GM23338 (cell line): ENCODE measurements around the gene ACTA2. TPM values are rescaled to one million over a fixed set of nuclear protein-coding genes. Genes with fewer than 3 reads are reported as not detected.

Source experiments
- ATAC-seq: fragments of 200-7000 bp; cut with Tn5 transposase; 3 replicates; pipeline ENCODE4 v1.9.1; 2020
- DNase-seq: peaks from one replicate; pipeline ENCODE4 v3.0.0-alpha.2; 2015; ENCODE audit warnings: low spot score
- H2AFZ ChIP-seq: fragments of 200-600 bp; sonication (generic); 2 replicates; pipeline ENCODE4 v1.8.0; 2016; ENCODE audit warnings: antibody characterized with exemption, mild to moderate bottlenecking, moderate library complexity
- H3F3A ChIP-seq: fragments of 200-600 bp; sonication (generic); replicated peaks from 2 replicates; pipeline ENCODE4 v1.8.0; 2017; ENCODE audit warnings: antibody characterized with exemption, mixed run types, low read depth
- H3K27ac ChIP-seq: fragments of 200-600 bp; sonication (generic); 2 replicates; pipeline ENCODE4 v1.6.1; 2016; ENCODE audit warnings: low read depth
- H3K27me3 ChIP-seq: fragments of 200-600 bp; sonication (generic); 2 replicates; pipeline ENCODE4 v1.8.0; 2016; ENCODE audit warnings: mild to moderate bottlenecking, mixed run types, moderate library complexity; ENCODE audit not compliant: insufficient read depth
- H3K36me3 ChIP-seq: fragments of 200-600 bp; sonication (generic); 2 replicates; pipeline ENCODE4 v1.8.0; 2016; ENCODE audit warnings: mild to moderate bottlenecking; ENCODE audit not compliant: insufficient read depth
- H3K4me1 ChIP-seq: fragments of 200-600 bp; sonication (generic); 2 replicates; pipeline ENCODE4 v1.8.0; 2016; ENCODE audit warnings: mild to moderate bottlenecking, moderate library complexity; ENCODE audit not compliant: insufficient read depth
- H3K4me2 ChIP-seq: fragments of 200-600 bp; sonication (generic); 2 replicates; pipeline ENCODE4 v1.7.1; 2017; ENCODE audit warnings: mixed run types
- H3K4me3 ChIP-seq: fragments of 200-600 bp; sonication (generic); 2 replicates; pipeline ENCODE4 v1.6.1; 2016; ENCODE audit warnings: mixed run types
- H3K79me2 ChIP-seq: fragments of 200-600 bp; sonication (generic); replicated peaks from 2 replicates; pipeline ENCODE4 v1.8.0; 2017; ENCODE audit warnings: mild to moderate bottlenecking; ENCODE audit not compliant: insufficient read depth
- H3K9me2 ChIP-seq: fragments of 200-600 bp; sonication (generic); 2 replicates; pipeline ENCODE4 v1.8.0; 2017; ENCODE audit not compliant: insufficient read depth
- H4K20me1 ChIP-seq: fragments of 200-600 bp; sonication (generic); replicated peaks from 2 replicates; pipeline ENCODE4 v1.8.0; 2017; ENCODE audit warnings: mild to moderate bottlenecking; ENCODE audit not compliant: insufficient read depth
- H3K27ac Mint-ChIP-seq: 2 replicates; pipeline ENCODE4 v1.8.0; 2020; ENCODE audit warnings: inconsistent platforms, mild to moderate bottlenecking, moderate library complexity, mixed read lengths
- H3K27me3 Mint-ChIP-seq: 3 replicates; pipeline ENCODE4 v1.8.0; 2022; ENCODE audit warnings: low read depth, mild to moderate bottlenecking, moderate library complexity, mixed read lengths, inconsistent platforms; ENCODE audit not compliant: insufficient read depth, poor library complexity
- H3K36me3 Mint-ChIP-seq: 3 replicates; pipeline ENCODE4 v1.8.0; 2021; ENCODE audit warnings: low read depth, mild to moderate bottlenecking, inconsistent platforms, moderate library complexity, mixed read lengths
- H3K4me1 Mint-ChIP-seq: 3 replicates; pipeline ENCODE4 v1.8.0; 2020; ENCODE audit warnings: mild to moderate bottlenecking, inconsistent platforms, mixed read lengths
- H3K4me3 Mint-ChIP-seq: 3 replicates; pipeline ENCODE4 v1.8.0; 2021; ENCODE audit warnings: moderate library complexity, mild to moderate bottlenecking, inconsistent platforms, mixed read lengths
- H3K9me3 Mint-ChIP-seq: 3 replicates; pipeline ENCODE4 v1.8.0; 2020; ENCODE audit warnings: moderate library complexity, mild to moderate bottlenecking, inconsistent platforms, mixed read lengths
- CREB1 ChIP-seq: fragments of 250-450 bp; sonication (Bioruptor Pico); IDR thresholded peaks from 2 replicates; pipeline ENCODE4 v1.5.0; 2020; ENCODE audit warnings: low read depth, mild to moderate bottlenecking, moderate library complexity
- EZH2 ChIP-seq: fragments of 200-600 bp; sonication (generic); IDR thresholded peaks from one replicate; pipeline ENCODE4 v1.8.0; 2017; ENCODE audit warnings: antibody characterized with exemption, mild to moderate bottlenecking, low read depth; ENCODE audit not compliant: unreplicated experiment
- EZH2phosphoT487 ChIP-seq: fragments of 200-600 bp; sonication (generic); IDR thresholded peaks from one replicate; pipeline ENCODE4 v1.8.1; 2018; ENCODE audit warnings: antibody characterized with exemption; ENCODE audit not compliant: unreplicated experiment
- JUNB ChIP-seq: IDR thresholded peaks from one replicate; pipeline ENCODE4 v1.6.1; 2016; ENCODE audit warnings: antibody characterized with exemption; ENCODE audit not compliant: unreplicated experiment
- NANOG ChIP-seq: IDR thresholded peaks from 2 replicates; pipeline ENCODE4 v1.6.1; 2016; ENCODE audit warnings: antibody characterized with exemption, borderline replicate concordance
- POLR2AphosphoS5 ChIP-seq: IDR thresholded peaks from 2 replicates; pipeline ENCODE4 v1.6.1; 2016; ENCODE audit warnings: antibody characterized with exemption, low read depth
- STAT1 ChIP-seq: IDR thresholded peaks from one replicate; pipeline ENCODE4 v1.6.1; 2016; ENCODE audit warnings: antibody characterized with exemption; ENCODE audit not compliant: unreplicated experiment
- ZNF114 ChIP-seq: fragments of 250-450 bp; sonication (Bioruptor Pico); IDR thresholded peaks from 2 replicates; pipeline ENCODE4 v1.5.0; 2020; ENCODE audit warnings: mild to moderate bottlenecking, moderate library complexity
- ZNF331 ChIP-seq: fragments of 250-450 bp; sonication (Bioruptor Pico); IDR thresholded peaks from 2 replicates; pipeline ENCODE4 v1.5.0; 2020; ENCODE audit warnings: low read depth, mild to moderate bottlenecking, moderate library complexity
- polyA plus RNA-seq: library from polyadenylated mRNA; unstranded; fragments of >200 nt; fragmentation: Nextera tagmentation; extraction: Ambion mirVana; gene quantifications from 2 replicates; pipeline ENCODE4 v1.2.1, GENCODE V29; 2016
- total RNA-seq: library from RNA; depleted of rRNA; stranded (reverse); fragments of >200 nt; shearing (Covaris generic); gene quantifications from 2 replicates; pipeline ENCODE4 v1.2.3, GENCODE V29; 2014
- TF ChIP-seq, protein P1 (sequence below): IDR thresholded peaks from 2 replicates; pipeline ENCODE4 v1.6.1; 2016; ENCODE audit warnings: antibody characterized with exemption
- TF ChIP-seq, protein P2 (sequence below): fragments of 250-450 bp; sonication (Bioruptor Pico); IDR thresholded peaks from 2 replicates; pipeline ENCODE4 v1.5.0; 2020; ENCODE audit warnings: mild to moderate bottlenecking, moderate library complexity
- TF ChIP-seq, protein P3 (sequence below): IDR thresholded peaks from one replicate; pipeline ENCODE4 v1.6.1; 2018; ENCODE audit warnings: antibody characterized with exemption; ENCODE audit not compliant: unreplicated experiment
- TF ChIP-seq, protein P4 (sequence below), 2 experiments: fragments of 200-600 bp in 1 of 2; sonication (generic) in 1 of 2; conservative IDR thresholded peaks; 2 replicates each; pipeline versions ENCODE4 v1.5.1 to v1.6.1; 2016 to 2017; ENCODE audit warnings: antibody characterized with exemption in 2 of 2, low read depth in 2 of 2, mild to moderate bottlenecking in 2 of 2, moderate library complexity in 1 of 2

Gene ACTA2
- total and polyA plus RNA-seq, 2 experiments from 2014 or later: 3.4 to 9.4 TPM

DNA sequence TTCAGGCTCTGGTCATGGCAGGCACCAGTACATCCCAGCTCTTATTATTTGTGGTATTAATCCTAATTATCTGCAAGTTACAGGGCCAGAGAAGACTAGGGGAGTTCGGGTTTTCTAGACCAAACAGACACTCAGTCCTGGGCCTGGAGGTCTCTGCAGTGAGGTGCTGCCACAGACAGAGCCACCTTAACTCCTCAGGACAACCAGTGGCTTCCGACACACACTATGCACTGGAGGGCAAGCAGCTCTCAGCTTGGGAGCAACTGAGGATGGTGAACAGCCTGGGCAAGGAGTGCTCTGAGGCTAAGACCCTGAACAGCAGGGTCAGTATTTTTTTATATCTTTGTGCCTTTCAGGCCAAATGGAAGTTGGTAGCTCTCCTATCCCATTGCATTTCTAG is 19.0 kb downstream of the ACTA2 start:
- H3K36me3 Mint-ChIP-seq: no peaks in the 10 kb centered on the region
- no peaks in the 10 kb centered on the region for H3K9me3 Mint-ChIP-seq
- peaks cover 4% of the 10 kb centered on the region for H3K27me3 Mint-ChIP-seq
- H3K27me3 ChIP-seq: no peaks in the 10 kb centered on the region
- H4K20me1 ChIP-seq: no peaks in the 10 kb centered on the region
- TF ChIP-seq ZNF331 (CRISPR knock-in tag): no peak
- TF ChIP-seq STAT1: no peak
- no peak for TF ChIP-seq JUNB
- TF ChIP-seq, protein P1, sequence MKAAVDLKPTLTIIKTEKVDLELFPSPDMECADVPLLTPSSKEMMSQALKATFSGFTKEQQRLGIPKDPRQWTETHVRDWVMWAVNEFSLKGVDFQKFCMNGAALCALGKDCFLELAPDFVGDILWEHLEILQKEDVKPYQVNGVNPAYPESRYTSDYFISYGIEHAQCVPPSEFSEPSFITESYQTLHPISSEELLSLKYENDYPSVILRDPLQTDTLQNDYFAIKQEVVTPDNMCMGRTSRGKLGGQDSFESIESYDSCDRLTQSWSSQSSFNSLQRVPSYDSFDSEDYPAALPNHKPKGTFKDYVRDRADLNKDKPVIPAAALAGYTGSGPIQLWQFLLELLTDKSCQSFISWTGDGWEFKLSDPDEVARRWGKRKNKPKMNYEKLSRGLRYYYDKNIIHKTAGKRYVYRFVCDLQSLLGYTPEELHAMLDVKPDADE: no peak
- TF ChIP-seq ZNF114 (CRISPR knock-in tag): no peak
- TF ChIP-seq, protein P2, sequence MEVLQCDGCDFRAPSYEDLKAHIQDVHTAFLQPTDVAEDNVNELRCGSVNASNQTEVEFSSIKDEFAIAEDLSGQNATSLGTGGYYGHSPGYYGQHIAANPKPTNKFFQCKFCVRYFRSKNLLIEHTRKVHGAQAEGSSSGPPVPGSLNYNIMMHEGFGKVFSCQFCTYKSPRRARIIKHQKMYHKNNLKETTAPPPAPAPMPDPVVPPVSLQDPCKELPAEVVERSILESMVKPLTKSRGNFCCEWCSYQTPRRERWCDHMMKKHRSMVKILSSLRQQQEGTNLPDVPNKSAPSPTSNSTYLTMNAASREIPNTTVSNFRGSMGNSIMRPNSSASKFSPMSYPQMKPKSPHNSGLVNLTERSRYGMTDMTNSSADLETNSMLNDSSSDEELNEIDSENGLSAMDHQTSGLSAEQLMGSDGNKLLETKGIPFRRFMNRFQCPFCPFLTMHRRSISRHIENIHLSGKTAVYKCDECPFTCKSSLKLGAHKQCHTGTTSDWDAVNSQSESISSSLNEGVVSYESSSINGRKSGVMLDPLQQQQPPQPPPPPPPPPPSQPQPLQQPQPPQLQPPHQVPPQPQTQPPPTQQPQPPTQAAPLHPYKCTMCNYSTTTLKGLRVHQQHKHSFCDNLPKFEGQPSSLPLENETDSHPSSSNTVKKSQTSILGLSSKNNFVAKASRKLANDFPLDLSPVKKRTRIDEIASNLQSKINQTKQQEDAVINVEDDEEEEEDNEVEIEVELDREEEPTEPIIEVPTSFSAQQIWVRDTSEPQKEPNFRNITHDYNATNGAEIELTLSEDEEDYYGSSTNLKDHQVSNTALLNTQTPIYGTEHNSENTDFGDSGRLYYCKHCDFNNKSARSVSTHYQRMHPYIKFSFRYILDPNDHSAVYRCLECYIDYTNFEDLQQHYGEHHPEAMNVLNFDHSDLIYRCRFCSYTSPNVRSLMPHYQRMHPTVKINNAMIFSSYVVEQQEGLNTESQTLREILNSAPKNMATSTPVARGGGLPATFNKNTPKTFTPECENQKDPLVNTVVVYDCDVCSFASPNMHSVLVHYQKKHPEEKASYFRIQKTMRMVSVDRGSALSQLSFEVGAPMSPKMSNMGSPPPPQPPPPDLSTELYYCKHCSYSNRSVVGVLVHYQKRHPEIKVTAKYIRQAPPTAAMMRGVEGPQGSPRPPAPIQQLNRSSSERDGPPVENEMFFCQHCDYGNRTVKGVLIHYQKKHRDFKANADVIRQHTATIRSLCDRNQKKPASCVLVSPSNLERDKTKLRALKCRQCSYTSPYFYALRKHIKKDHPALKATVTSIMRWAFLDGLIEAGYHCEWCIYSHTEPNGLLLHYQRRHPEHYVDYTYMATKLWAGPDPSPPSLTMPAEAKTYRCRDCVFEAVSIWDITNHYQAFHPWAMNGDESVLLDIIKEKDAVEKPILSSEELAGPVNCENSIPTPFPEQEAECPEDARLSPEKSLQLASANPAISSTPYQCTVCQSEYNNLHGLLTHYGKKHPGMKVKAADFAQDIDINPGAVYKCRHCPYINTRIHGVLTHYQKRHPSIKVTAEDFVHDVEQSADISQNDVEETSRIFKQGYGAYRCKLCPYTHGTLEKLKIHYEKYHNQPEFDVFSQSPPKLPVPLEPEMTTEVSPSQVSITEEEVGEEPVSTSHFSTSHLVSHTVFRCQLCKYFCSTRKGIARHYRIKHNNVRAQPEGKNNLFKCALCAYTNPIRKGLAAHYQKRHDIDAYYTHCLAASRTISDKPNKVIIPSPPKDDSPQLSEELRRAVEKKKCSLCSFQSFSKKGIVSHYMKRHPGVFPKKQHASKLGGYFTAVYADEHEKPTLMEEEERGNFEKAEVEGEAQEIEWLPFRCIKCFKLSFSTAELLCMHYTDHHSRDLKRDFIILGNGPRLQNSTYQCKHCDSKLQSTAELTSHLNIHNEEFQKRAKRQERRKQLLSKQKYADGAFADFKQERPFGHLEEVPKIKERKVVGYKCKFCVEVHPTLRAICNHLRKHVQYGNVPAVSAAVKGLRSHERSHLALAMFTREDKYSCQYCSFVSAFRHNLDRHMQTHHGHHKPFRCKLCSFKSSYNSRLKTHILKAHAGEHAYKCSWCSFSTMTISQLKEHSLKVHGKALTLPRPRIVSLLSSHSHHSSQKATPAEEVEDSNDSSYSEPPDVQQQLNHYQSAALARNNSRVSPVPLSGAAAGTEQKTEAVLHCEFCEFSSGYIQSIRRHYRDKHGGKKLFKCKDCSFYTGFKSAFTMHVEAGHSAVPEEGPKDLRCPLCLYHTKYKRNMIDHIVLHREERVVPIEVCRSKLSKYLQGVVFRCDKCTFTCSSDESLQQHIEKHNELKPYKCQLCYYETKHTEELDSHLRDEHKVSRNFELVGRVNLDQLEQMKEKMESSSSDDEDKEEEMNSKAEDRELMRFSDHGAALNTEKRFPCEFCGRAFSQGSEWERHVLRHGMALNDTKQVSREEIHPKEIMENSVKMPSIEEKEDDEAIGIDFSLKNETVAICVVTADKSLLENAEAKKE (CRISPR knock-in tag): no peak
- no peak for TF ChIP-seq EZH2phosphoT487
- TF ChIP-seq, protein P3, sequence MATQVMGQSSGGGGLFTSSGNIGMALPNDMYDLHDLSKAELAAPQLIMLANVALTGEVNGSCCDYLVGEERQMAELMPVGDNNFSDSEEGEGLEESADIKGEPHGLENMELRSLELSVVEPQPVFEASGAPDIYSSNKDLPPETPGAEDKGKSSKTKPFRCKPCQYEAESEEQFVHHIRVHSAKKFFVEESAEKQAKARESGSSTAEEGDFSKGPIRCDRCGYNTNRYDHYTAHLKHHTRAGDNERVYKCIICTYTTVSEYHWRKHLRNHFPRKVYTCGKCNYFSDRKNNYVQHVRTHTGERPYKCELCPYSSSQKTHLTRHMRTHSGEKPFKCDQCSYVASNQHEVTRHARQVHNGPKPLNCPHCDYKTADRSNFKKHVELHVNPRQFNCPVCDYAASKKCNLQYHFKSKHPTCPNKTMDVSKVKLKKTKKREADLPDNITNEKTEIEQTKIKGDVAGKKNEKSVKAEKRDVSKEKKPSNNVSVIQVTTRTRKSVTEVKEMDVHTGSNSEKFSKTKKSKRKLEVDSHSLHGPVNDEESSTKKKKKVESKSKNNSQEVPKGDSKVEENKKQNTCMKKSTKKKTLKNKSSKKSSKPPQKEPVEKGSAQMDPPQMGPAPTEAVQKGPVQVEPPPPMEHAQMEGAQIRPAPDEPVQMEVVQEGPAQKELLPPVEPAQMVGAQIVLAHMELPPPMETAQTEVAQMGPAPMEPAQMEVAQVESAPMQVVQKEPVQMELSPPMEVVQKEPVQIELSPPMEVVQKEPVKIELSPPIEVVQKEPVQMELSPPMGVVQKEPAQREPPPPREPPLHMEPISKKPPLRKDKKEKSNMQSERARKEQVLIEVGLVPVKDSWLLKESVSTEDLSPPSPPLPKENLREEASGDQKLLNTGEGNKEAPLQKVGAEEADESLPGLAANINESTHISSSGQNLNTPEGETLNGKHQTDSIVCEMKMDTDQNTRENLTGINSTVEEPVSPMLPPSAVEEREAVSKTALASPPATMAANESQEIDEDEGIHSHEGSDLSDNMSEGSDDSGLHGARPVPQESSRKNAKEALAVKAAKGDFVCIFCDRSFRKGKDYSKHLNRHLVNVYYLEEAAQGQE: no peak
- no peak for TF ChIP-seq NANOG
- TF ChIP-seq POLR2AphosphoS5: no peak
- TF ChIP-seq, protein P4, sequence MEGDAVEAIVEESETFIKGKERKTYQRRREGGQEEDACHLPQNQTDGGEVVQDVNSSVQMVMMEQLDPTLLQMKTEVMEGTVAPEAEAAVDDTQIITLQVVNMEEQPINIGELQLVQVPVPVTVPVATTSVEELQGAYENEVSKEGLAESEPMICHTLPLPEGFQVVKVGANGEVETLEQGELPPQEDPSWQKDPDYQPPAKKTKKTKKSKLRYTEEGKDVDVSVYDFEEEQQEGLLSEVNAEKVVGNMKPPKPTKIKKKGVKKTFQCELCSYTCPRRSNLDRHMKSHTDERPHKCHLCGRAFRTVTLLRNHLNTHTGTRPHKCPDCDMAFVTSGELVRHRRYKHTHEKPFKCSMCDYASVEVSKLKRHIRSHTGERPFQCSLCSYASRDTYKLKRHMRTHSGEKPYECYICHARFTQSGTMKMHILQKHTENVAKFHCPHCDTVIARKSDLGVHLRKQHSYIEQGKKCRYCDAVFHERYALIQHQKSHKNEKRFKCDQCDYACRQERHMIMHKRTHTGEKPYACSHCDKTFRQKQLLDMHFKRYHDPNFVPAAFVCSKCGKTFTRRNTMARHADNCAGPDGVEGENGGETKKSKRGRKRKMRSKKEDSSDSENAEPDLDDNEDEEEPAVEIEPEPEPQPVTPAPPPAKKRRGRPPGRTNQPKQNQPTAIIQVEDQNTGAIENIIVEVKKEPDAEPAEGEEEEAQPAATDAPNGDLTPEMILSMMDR (conservative IDR thresholded peaks at IDR 0.05; ENCODE audit: low read depth in 2 of 2): no peak
- TF ChIP-seq CREB1 (CRISPR knock-in tag): no peak
- TF ChIP-seq EZH2: no peak
- H3K4me1 Mint-ChIP-seq: peaks cover 8% of the 10 kb centered on the region
- no peak overlapping the region for H2AFZ ChIP-seq
- no peaks in the 10 kb centered on the region for H3K9me2 ChIP-seq
- H3K79me2 ChIP-seq: no peaks in the 10 kb centered on the region
- ATAC-seq (no peak), DNase-seq (no peak)
- H3K4me3 Mint-ChIP-seq: no peak overlapping the region
- no peak overlapping the region for H3K27ac Mint-ChIP-seq
- H3K4me1 ChIP-seq: peaks cover 7% of the 10 kb centered on the region; the same call in 1 of the 2 replicates
- no peak overlapping the region for H3K4me2 ChIP-seq
- H3K36me3 ChIP-seq: no peaks in the 10 kb centered on the region
- H3K27ac ChIP-seq: no peak overlapping the region
- H3F3A ChIP-seq: no peaks in the 10 kb centered on the region
- H3K4me3 ChIP-seq: no peak overlapping the region
